ENCODE results near the gene MMP1.

- no peak for TF ChIP-seq CTCF (IDR thresholded peaks at IDR 0.05; ENCODE audit: low read length)
- TF ChIP-seq EZH2 (IDR thresholded peaks at IDR 0.05; ENCODE audit: borderline replicate concordance, low read length), result no peak
Observed at GRCh38 chr11:102832612-102833011, 34.7 kb upstream of the MMP1 start.

Data from OCI-LY1 (cell line).